GM18507 (cell line): ENCODE data around the gene ACBD4.
"Not testable (repeated sequence)": the region's sequence is repeated elsewhere in the genome, so short reads cannot be mapped to it uniquely, and the experiment has no call there.

ENCODE experiments used
- DNase-seq: peaks from one replicate; pipeline ENCODE4 v3.0.0; 2011; ENCODE audit warnings: low read depth; ENCODE audit not compliant: insufficient read length; ENCODE audit errors: extremely low spot score
- FAIRE-seq: peaks from 2 replicates; lab custom pipeline; 2011; peaks lifted over from hg19 to GRCh38; lab: Jason Lieb, UNC

Gene ACBD4

GRCh38 chr17:45117334-45117733 lies 18.2 kb upstream of the ACBD4 start:
- no peak for DNase-seq
- FAIRE-seq = no peak

DNA sequence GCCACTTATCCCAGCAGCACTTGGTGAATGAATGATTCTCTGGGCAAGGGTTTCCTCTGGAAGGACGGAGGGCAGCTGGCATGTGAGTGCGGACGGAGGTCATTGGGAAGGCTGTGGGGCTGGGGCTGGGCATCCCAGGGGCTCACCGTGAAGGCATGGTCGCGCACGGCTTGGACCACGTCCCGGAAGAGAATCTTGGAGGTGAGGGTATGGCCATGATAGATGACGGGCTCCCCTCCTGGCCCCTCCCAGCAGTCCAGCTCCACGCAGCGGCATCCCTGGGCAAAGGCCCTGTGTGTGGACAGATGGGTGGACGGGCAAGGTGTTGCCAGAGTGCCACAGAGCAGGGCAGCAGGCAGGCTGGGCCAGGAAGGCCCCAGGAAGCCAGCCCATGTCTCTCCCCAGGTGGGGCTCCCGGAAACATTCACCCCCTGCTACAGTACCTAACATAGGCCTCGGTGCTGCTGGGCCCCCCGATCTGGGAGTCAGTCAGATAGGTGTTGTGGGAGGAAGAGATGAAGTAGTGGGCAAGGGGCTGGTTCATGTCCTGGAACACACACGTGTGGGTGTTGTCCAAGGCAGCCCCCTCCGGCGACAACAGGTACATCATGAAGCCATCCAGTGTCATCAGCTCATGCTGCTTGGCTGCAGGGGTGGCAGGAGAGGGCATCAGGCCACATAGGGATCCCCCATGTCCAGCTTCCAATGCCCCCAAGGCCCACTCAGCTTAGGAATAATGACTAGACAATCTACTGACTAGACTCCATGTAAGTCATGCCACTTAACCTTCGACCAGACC lies 17.4 kb upstream of the ACBD4 start:
- DNase-seq = no peak
- FAIRE-seq = no peak

- DNase-seq (no peak), FAIRE-seq (no peak)
Observed at GRCh38 chr17:45118691-45119090, 16.8 kb upstream of the ACBD4 start.

- DNase-seq (no peak), FAIRE-seq (no peak)
Observed at GRCh38 chr17:45119964-45120363, 15.5 kb upstream of the ACBD4 start.

GRCh38 chr17:45120558-45120957 lies 14.9 kb upstream of the ACBD4 start:
- no peak for FAIRE-seq
- DNase-seq = no peak

- DNase-seq (no peak), FAIRE-seq (no peak)
Observed at GRCh38 chr17:45121055-45121454, 14.4 kb upstream of the ACBD4 start.

DNA sequence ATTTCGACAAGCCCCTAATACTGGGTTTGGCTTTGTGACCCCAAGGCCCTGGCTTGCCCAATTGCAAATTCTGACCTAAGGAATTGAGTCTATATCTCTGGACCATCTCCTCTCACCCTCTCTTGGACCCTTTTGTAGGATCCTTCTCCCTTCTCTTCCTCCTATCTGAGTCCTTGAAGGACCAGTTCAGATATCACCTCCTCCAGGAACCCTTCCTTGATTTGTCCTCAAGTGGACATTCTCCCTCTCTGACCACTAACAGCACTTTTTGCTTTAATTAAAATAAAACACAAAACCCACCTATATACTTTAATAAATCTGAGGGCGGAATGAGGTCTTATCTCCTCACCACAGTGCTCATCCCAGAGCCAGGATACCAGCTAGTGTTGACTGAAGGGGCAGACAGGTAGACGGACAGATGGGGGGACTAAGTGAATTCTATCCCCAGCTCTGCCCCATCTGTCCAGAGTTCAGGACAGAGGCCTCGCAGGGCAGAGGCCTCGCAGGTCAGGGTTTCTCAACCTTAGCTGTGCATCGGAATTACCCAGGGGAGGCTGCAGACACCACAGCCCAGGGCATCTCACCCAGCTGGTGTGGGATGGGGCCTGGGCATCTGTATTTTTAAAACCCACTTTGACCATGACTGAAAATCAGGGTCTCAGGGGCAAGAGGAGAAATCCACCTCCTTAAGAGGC lies 12.3 kb upstream of the ACBD4 start:
- DNase-seq = no peak
- FAIRE-seq = no peak

DNA sequence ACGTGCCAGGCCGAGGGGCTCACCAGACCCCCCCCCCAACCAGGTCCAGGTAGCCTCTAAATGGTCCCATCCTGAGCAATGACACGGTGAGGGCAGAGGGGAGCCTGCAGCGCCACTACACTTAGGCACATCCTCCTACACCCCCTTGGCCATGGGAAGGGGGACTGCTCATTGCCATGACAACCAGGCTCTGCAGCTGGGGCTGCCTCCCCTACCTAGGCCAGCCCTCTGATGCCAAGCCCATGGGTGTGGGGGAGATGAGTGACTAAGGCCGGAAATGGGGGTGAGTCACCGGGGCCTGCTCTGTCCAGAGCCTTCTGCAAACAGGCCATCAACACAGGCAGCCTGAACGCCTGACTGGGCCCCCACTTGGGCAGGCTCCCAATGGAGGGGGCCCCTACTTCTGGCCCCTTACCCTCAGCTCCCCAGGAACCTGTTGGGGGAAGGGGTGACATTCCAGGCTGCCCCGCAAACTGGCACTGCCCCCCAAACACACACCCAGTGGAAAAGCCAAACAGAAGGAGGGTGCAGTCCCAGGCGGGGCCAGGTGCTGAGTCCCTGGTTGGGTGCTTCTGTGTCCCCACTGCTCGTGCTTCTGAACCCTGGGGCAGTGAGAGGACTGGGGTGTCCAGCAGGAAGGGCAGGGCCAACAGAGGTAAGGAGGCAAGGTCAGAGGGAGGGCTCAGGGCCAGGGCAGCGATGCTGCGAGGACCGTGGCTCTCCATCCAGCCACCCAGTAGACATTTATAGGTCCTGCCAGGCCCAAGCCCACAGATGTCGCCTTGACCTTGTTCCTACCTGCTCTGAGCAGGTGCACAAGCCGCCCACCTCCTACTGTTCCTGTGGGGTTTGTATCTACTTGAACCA lies 11.3 kb upstream of the ACBD4 start:
- DNase-seq (no peak), FAIRE-seq (no peak)

DNA sequence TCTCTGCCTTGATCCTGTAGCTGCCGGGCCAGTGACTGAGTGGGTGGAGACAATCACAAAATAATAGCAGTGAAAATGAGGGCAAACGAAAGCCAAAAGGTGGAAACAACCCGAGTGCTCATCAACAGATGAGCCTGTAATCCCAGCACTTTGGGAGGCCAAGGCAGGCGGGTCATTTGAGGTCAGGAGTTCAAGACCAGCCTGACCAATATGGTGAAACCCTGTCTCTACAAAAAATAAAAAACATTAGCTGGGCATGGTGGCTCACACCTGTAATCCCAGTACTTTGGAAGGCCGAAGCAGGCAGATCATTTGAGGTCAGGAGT lies 10.7 kb upstream of the ACBD4 start:
- DNase-seq, FAIRE-seq: not testable (repeated sequence)

- FAIRE-seq (no peak), DNase-seq (no peak)
Observed at GRCh38 chr17:45125509-45125908, 10.0 kb upstream of the ACBD4 start.

DNA sequence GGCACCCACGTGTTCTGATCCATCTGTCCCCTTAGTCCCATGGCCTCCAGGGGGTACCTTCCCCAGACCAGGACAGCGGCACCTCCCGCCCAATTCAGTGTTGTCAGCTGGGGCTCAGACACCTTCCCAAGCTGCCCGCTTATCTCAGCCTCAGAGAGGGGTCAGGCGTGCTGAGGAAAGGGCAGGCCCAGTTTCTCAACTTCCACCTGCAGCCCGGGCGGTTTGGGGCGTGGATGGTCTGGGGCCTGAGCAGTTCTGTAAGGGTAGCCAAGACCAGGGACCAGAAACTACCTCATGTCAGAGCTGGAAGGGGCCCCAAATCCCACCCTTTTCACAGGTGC lies 8.3 kb upstream of the ACBD4 start:
- FAIRE-seq (no peak), DNase-seq (no peak)

- DNase-seq (no peak), FAIRE-seq (no peak)
Observed at GRCh38 chr17:45127548-45128300, 7.8 kb upstream of the ACBD4 start.

- FAIRE-seq (no peak), DNase-seq (no peak)
Observed at GRCh38 chr17:45128331-45128730, 7.2 kb upstream of the ACBD4 start.

- no peak for DNase-seq
- no peak for FAIRE-seq
Observed at GRCh38 chr17:45128989-45129388, 6.5 kb upstream of the ACBD4 start.

DNA sequence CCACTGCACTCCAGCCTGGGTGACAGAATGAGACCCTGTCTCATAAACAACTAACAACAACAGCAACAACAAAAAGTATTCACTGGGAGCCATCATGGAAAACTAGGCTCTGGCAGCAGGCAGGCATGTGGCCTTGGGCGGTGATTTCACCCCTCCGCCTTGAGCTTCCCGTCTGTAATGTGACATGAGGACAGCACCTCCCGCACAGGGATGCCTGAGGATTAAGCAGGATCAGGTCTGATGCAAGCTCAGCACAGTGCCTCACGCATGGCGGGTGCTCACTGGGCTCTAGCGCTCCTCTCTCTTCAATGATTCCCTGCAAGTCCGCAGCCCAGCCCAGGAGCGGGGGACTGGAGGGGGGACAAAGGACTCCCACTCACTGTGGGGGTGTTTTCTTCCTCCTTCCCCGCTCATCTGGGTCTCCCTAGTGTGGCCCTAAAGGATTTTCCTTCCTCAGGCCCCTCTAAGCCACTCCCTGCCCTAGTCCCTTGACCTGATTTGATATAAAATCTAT lies 6.0 kb upstream of the ACBD4 start:
- DNase-seq (no peak), FAIRE-seq (no peak)

DNA sequence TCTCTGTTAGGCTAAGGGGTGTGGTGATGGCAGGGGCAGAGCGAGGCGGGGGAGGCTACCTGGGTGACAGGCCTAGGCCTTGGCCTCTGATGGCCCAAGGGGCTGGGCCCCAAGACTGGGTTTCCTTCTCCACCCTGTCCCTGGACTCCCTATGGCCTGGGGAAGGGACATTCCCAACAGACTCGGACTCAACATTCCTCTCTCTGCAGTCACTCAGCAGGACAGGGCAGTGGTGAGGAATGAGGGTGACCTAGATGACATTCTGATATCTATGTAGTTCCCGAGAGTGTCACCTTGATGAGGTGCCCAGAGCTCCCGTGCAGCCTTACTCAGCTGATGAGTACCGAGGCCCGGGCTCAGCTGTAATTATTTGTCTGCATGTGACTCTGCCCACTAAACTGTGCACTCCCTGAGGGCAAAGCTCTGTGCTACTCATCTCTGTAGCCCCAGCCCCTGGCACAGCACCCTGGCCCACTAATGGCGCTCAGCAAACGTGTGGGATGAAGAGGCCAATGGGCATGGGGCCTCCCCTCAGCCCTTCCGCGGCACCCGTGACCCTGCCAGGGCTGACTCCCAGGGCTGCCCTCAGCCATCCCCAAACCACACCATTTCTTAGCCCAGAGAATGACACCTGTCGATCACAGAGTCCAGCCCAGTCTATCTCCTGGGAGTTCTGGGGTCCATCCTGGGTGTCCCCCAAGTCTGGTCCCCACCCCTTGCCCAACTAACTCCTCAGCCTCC lies 5.4 kb upstream of the ACBD4 start:
- DNase-seq = no peak
- no peak for FAIRE-seq

DNA sequence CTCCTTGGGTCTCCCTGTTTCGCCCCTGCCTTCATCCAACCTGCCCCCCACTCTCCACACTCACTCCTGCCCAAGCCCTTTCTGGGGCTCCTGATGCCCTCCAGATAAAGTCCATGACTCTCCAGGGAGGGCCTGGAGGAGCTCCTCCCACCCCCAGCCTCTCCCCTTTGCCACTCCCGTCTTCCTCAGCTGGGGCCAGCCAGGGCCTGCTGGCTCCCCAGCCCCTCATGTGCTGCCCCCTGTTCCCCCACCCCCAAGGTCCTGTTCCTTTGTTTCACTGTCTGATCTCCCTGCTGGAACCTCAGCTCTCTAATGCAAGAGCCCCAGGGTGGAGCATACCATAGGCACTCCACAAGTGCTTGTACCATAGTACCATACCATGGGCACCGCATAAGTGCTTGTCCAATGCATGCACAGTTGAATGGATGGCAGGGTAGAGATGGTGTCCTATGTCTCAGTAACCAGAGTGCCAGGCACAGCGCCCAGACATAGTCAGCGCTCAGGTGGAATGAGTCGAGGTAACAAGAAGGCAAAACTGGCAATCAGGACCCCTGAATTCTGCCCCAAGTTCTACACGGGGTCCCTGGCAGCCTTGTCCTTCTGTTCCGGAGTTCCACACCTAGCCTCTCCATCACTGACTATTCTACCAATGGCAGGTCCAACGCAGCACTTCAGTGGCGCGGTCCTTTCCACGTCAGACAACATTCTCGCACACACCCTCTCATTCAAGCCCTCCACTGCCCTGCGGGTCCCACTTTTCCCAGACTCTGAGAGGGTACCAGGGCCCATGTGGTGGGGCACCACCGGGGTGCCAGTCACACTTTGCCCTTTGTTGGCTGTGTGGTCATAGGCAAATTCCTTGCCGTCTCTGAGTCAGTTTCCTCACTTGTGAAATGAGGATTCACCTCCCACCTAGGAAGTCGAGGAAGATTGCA lies 4.5 kb upstream of the ACBD4 start:
- FAIRE-seq = no peak
- DNase-seq = no peak
